B cell (primary cell): ENCODE measurements around the gene GSG1L. TPM values are rescaled to one million over a fixed set of nuclear protein-coding genes. Genes with fewer than 3 reads are reported as not detected.

ENCODE experiments used
- ATAC-seq: fragments of 200-7000 bp; cut with Tn5 transposase; one replicate; pipeline ENCODE4 v1.10.0; 2021; ENCODE audit warnings: low read depth, mild to moderate bottlenecking, moderate number of reproducible peaks, moderate library complexity
- CTCF ChIA-PET: fragments of 350-600 bp; sonication (Branson Sonifier 250); formaldehyde crosslinking; loops from one replicate; lab custom pipeline; 2021; ENCODE audit warnings: antibody characterized with exemption, inconsistent platforms; lab: Charles Lee
- POLR2A ChIA-PET: fragments of 350-600 bp; sonication (Branson Sonifier 250); formaldehyde crosslinking; loops from one replicate; lab custom pipeline; 2021; ENCODE audit warnings: antibody characterized with exemption; lab: Charles Lee
- DNase-seq: peaks from one replicate; pipeline ENCODE4 v3.0.0; 2013
- H2AFZ ChIP-seq: 2 replicates; pipeline ENCODE4 v1.6.1; 2012; ENCODE audit warnings: mild to moderate bottlenecking, low read depth, low read length; ENCODE audit not compliant: insufficient read depth, poor library complexity, severe bottlenecking
- H3K27ac ChIP-seq, 2 donors: 1 replicate in 1 of 2; 2 replicates in 1 of 2; pipeline ENCODE4 v1.5.1; 2012 to 2013; ENCODE audit warnings: low read length in 2 of 2, mild to moderate bottlenecking in 2 of 2, moderate library complexity in 1 of 2
- H3K27me3 ChIP-seq, 4 experiments: fragments of 200-600 bp in 1 of 4; sonication (generic) in 1 of 4; replicated peaks in 1 of 4; 1 replicate in 2 of 4; 2 replicates in 2 of 4; pipeline versions ENCODE4 v1.6.1 to v1.7.0; 2013 to 2016; ENCODE audit warnings: low read length in 3 of 4, mild to moderate bottlenecking in 2 of 4, mixed read lengths in 1 of 4, moderate library complexity in 1 of 4; ENCODE audit not compliant: insufficient read depth in 4 of 4, control insufficient read depth in 3 of 4; ENCODE audit errors: control extremely low read depth in 1 of 4
- H3K36me3 ChIP-seq, 2 experiments: replicated peaks in 1 of 2; 1 replicate in 1 of 2; 2 replicates in 1 of 2; pipeline versions ENCODE4 v1.6.1 to v1.7.1; 2013; ENCODE audit warnings: low read length in 1 of 2; ENCODE audit not compliant: insufficient read depth in 2 of 2, control insufficient read depth in 1 of 2; ENCODE audit errors: control extremely low read depth in 1 of 2, extremely low read depth in 1 of 2
- H3K4me1 ChIP-seq, 2 donors: fragments of 200-600 bp in 1 of 2; sonication (generic) in 1 of 2; 1 replicate in 1 of 2; 2 replicates in 1 of 2; pipeline versions ENCODE4 v1.5.1 to v1.6.1; 2013 to 2017; ENCODE audit warnings: low read length in 2 of 2; ENCODE audit not compliant: control insufficient read depth in 2 of 2, insufficient read depth in 2 of 2
- H3K4me2 ChIP-seq: replicated peaks from 2 replicates; pipeline ENCODE3; 2012; ENCODE audit warnings: mild to moderate bottlenecking, low read depth, low read length; ENCODE audit not compliant: poor library complexity, severe bottlenecking
- H3K4me3 ChIP-seq, 5 experiments: fragments of 200-600 bp in 1 of 5; sonication (generic) in 1 of 5; 1 replicate in 3 of 5; 2 replicates in 2 of 5; pipeline versions ENCODE4 v1.5.1 to v1.7.0; 2011 to 2016; ENCODE audit warnings: low read length in 4 of 5, mild to moderate bottlenecking in 4 of 5, low read depth in 2 of 5, control low read depth in 1 of 5, moderate library complexity in 1 of 5; ENCODE audit not compliant: insufficient read depth in 1 of 5; ENCODE audit errors: control extremely low read depth in 1 of 5, extremely low read depth in 1 of 5
- H3K79me2 ChIP-seq: fragments of 200-600 bp; sonication (generic); one replicate; pipeline ENCODE4 v1.6.0; 2016; ENCODE audit warnings: low read length; ENCODE audit not compliant: control insufficient read depth, insufficient read depth
- H3K9ac ChIP-seq: fragments of 200-600 bp; sonication (generic); 2 replicates; pipeline ENCODE4 v1.6.1; 2017; ENCODE audit warnings: mild to moderate bottlenecking, low read length, moderate library complexity
- H3K9me3 ChIP-seq, 3 donors: one replicate each; pipeline versions ENCODE4 v1.6.1 to v1.7.1; 2013; ENCODE audit warnings: low read length in 2 of 3; ENCODE audit not compliant: control insufficient read depth in 2 of 3, insufficient read depth in 1 of 3; ENCODE audit errors: control extremely low read depth in 1 of 3
- H4K20me1 ChIP-seq: 2 replicates; pipeline ENCODE4 v1.6.0; 2012; ENCODE audit warnings: mild to moderate bottlenecking, low read length; ENCODE audit not compliant: insufficient read depth, control insufficient read depth, poor library complexity, severe bottlenecking
- H3K27ac Mint-ChIP-seq: one replicate; pipeline ENCODE4 v1.8.0; 2021; ENCODE audit warnings: mixed read lengths
- H3K27me3 Mint-ChIP-seq: one replicate; pipeline ENCODE4 v1.8.0; 2021; ENCODE audit warnings: mixed read lengths
- H3K4me1 Mint-ChIP-seq: one replicate; pipeline ENCODE4 v1.8.0; 2021; ENCODE audit warnings: mixed read lengths
- H3K4me3 Mint-ChIP-seq: one replicate; pipeline ENCODE4 v1.8.0; 2021; ENCODE audit warnings: mixed read lengths
- H3K9me3 Mint-ChIP-seq: one replicate; pipeline ENCODE4 v1.8.0; 2022; ENCODE audit warnings: mixed read lengths; ENCODE audit not compliant: insufficient read depth
- CTCF ChIP-seq: fragments of 200-600 bp; IDR thresholded peaks from one replicate; pipeline ENCODE4 v1.8.0; 2022; ENCODE audit warnings: antibody characterized with exemption, mild to moderate bottlenecking
- EZH2 ChIP-seq: IDR thresholded peaks from 2 replicates; pipeline ENCODE4 v1.6.1; 2012; ENCODE audit warnings: borderline replicate concordance, low read depth, mild to moderate bottlenecking, moderate library complexity, low read length; ENCODE audit not compliant: insufficient read depth, poor library complexity, severe bottlenecking
- WGBS: methylation state at CpG from one replicate; pipeline ENCODE4 v1.1.5; 2013; ENCODE audit warnings: missing lambda C conversion rate; ENCODE audit not compliant: insufficient coverage; 5-methylcytosine and 5-hydroxymethylcytosine counted together
- intact Hi-C: fragments of 100-400 bp; cut with micrococcal nuclease; formaldehyde crosslinking; loops from one replicate; pipeline ENCODE4 v1.10.0; 2022
- polyA plus RNA-seq: library from polyadenylated mRNA; depleted of rRNA; stranded (reverse); fragments of >200 nt; gene quantifications from 2 replicates; pipeline ENCODE4 v1.2.3, GENCODE V29; 2012
- total RNA-seq, 2 donors: library from RNA; stranded (reverse); fragments of 120-200 nt in 1 of 2; gene quantifications; 1 replicate in 1 of 2; 2 replicates in 1 of 2; pipeline versions ENCODE4 v1.2.3 to v1.2.4, GENCODE V29; 2013 to 2022

Gene GSG1L
- total and polyA plus RNA-seq, 2 donors (not counting 1 experiment from before 2014, with no cell fraction given) = 0.01 TPM; not detected in 1

GRCh38 chr16:28035866-28036393 lies 27.6 kb downstream of the GSG1L start:
- Mint-ChIP-seq H3K4me1 (no peaks in the 10 kb centered on the region), H3K9me3 (no peaks in the 10 kb centered on the region), H3K27ac (no peak overlapping the region), H3K27me3 (peaks cover 20% of the 10 kb centered on the region), H3K4me3 (no peak overlapping the region)
- TF ChIP-seq EZH2 (no peak), CTCF (no peak)
- POLR2A ChIA-PET = no interaction called here
- H3K9me3 ChIP-seq = no peaks in the 10 kb centered on the region
- H3K27ac ChIP-seq = no peak overlapping the region
- no peak overlapping the region for H3K4me3 ChIP-seq
- ATAC-seq = no peak
- CTCF ChIA-PET = interaction anchor here (0.6 kb wide), 1 partner anchor 14 kb away, joined by 3 read pairs; no protein-coding TSS in a partner anchor
- H3K27me3 ChIP-seq = peaks cover 0 to 4% (median 0%) of the 10 kb centered on the region in 4 experiments
- no peaks in the 10 kb centered on the region for H3K79me2 ChIP-seq
- H4K20me1 ChIP-seq = no peaks in the 10 kb centered on the region
- H3K9ac ChIP-seq = no peak overlapping the region
- no peaks in the 10 kb centered on the region for H3K36me3 ChIP-seq
- no peak overlapping the region for H2AFZ ChIP-seq
- H3K4me1 ChIP-seq = no peaks in the 10 kb centered on the region
- H3K4me2 ChIP-seq = no peak overlapping the region
- no peak for DNase-seq
- intact Hi-C loops = no loop called here
- WGBS = 26% methylated on average over 8 of the region's 10 CpGs

GRCh38 chr16:28033870-28034269 lies 29.6 kb downstream of the GSG1L start:
- no peaks in the 10 kb centered on the region for H3K79me2 ChIP-seq
- no peaks in the 10 kb centered on the region for H4K20me1 ChIP-seq
- POLR2A ChIA-PET = no interaction called here
- no peak overlapping the region for H3K4me2 ChIP-seq
- H3K4me1 ChIP-seq = no peaks in the 10 kb centered on the region
- no peak for DNase-seq
- no peaks in the 10 kb centered on the region for H3K9me3 ChIP-seq
- Mint-ChIP-seq H3K27ac (no peak overlapping the region), H3K9me3 (no peaks in the 10 kb centered on the region), H3K27me3 (peaks cover 20% of the 10 kb centered on the region), H3K4me3 (no peak overlapping the region), H3K4me1 (no peaks in the 10 kb centered on the region)
- CTCF ChIA-PET = no interaction called here
- no peak overlapping the region for H3K9ac ChIP-seq
- no peak overlapping the region for H3K4me3 ChIP-seq
- intact Hi-C loops = no loop called here
- no peak overlapping the region for H2AFZ ChIP-seq
- H3K27ac ChIP-seq = no peak overlapping the region
- no peaks in the 10 kb centered on the region for H3K36me3 ChIP-seq
- 95% methylated on average over 3 of the region's 4 CpGs for WGBS
- H3K27me3 ChIP-seq = peaks cover 0 to 4% (median 0%) of the 10 kb centered on the region in 4 experiments
- TF ChIP-seq EZH2 (no peak), CTCF (no peak)
- no peak for ATAC-seq
